Stimulated activated CD4-positive, alpha-beta T cell treated with anti-CD3 and anti-CD28 coated beads, TNF-alpha, amount 100 ng/mL, for 24 hours (primary cell): ENCODE measurements around the gene RYR3.

Source experiments
- DNase-seq, 3 experiments: peaks; one replicate each; pipeline ENCODE4 v3.0.0-alpha.2; 2020; ENCODE audit warnings: low read depth in 3 of 3

Gene RYR3

GRCh38 chr15:33866101-33866737, 555.5 kb downstream of the RYR3 start:
- DNase-seq: no peak

- DNase-seq: no peak
Measured at GRCh38 chr15:33871980-33872379, 561.2 kb downstream of the RYR3 start.

- no peak for DNase-seq
Measured at GRCh38 chr15:33872416-33873106, 561.8 kb downstream of the RYR3 start.

GRCh38 chr15:33874156-33874555, 563.4 kb downstream of the RYR3 start:
- no peak for DNase-seq

GRCh38 chr15:33882921-33883320, 572.2 kb downstream of the RYR3 start:
- DNase-seq: no peak

- no peak for DNase-seq
Measured at GRCh38 chr15:33888176-33888575, 577.4 kb downstream of the RYR3 start.

GRCh38 chr15:33894193-33894592, 583.4 kb downstream of the RYR3 start:
- DNase-seq: no peak

DNA sequence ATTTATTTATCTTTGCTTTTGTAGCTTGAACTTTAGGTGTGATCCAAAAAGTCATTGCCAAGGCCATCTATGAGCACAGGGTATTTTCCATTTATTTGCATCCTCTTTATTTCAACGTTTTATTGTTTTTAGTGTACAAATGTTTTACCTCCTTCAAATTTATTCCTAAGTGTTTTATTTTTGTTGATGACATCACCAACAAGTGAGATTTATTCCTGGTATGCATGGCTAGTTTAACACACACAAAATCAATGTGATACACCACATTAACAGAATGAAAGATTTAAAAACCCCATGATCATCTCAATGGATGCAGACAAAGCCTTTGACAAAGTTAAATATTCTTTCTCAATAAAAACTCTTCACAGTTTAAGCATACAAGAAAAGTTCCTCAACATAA, 591.3 kb downstream of the RYR3 start:
- no peak for DNase-seq

DNA sequence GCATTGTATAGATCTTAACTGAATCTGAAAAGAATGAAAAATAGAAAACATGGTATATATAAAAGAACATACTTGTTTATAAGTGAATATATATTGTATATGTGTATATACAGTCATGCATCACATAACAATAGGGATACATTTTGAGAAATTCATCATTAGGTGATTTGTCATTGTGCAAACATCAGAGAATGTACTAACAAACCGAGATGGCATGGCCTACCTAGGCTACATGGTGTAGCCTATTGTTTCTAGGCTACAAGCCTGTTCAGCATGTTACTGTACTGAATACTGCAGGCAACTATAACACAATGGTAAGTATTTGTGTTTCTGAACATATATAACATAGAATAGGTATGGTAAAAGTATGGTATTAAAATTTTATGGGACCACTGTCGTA, 592.9 kb downstream of the RYR3 start:
- no peak for DNase-seq

DNA sequence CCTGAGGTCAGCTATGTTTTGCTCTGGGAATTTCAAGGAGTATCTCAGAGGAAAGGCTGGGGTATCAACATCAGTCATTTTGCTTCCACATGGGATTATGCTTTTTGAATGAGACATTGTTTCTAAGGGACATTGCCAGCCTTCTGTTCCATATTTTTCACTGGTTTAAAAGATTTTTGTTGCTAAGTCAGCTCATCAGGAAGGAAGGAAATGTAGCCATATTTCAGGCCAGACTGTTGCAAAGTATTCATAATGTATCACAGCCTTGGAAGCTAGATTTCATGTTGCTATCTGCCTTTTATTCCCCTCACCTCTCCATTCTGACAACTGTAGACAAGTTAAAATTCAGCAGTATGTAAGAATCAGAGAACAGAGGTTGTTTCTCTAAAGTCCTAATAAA, 596.6 kb downstream of the RYR3 start:
- no peak for DNase-seq

DNA sequence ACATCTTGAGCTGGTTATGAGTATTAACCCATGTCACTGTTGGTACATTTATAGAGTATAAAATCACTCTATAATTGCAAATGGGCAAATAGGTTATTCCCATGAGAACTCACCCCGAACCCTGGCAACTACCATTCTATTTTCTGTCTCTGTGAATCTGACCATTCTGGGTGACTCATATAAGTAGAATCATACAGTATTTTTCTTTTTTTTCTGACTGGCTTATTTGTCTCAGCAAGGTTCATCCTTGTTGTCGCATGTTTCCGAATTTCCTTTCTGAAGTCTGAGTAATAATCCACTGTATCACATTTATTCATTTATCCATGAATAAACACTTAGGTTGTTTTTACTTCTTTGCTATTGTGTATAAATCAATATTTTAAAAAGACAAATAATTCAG, 597.6 kb downstream of the RYR3 start:
- no peak for DNase-seq

DNA sequence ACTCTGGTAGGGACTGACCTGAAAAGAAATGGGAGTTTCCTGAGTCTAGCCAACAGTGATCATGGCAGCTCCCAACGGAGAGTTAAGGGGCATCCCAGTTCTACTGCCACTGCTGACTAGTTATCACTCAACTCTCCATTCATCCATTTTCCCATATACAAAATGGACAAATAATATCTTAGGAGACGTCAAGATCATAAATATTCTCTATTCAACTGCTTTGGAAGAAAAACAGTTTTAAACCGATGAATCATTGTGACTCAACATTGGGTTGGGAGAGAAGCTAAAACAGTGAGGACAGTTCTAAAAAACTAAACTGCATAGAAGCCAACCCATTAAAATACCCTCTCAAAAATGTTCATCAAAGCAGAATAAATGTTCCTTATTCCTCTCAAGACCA, 600.0 kb downstream of the RYR3 start:
- DNase-seq: no peak

- no peak for DNase-seq
Measured at GRCh38 chr15:33912326-33912725, 601.6 kb downstream of the RYR3 start.

- no peak for DNase-seq
Measured at GRCh38 chr15:33913459-33913858, 602.7 kb downstream of the RYR3 start.
